Rectal smooth muscle tissue (tissue), 1 donor: ENCODE measurements around the gene HOXB5.

Experiments used
- H3K27ac ChIP-seq: one replicate; pipeline ENCODE4 v1.7.0; 2013; ENCODE audit warnings: low read depth, low read length, inconsistent platforms
- H3K27me3 ChIP-seq: one replicate; pipeline ENCODE4 v1.7.0; 2013; ENCODE audit warnings: low read length; ENCODE audit not compliant: control insufficient read depth, insufficient read depth
- H3K36me3 ChIP-seq: one replicate; pipeline ENCODE4 v1.7.0; 2013; ENCODE audit warnings: low read length; ENCODE audit not compliant: control insufficient read depth, insufficient read depth
- H3K4me1 ChIP-seq: one replicate; pipeline ENCODE4 v1.7.0; 2013; ENCODE audit warnings: low read length; ENCODE audit not compliant: control insufficient read depth, insufficient read depth
- H3K4me3 ChIP-seq: one replicate; pipeline ENCODE4 v1.7.0; 2013; ENCODE audit warnings: low read length
- H3K9ac ChIP-seq: one replicate; pipeline ENCODE4 v1.7.0; 2013; ENCODE audit warnings: low read length

HOXB5 gene

DNA sequence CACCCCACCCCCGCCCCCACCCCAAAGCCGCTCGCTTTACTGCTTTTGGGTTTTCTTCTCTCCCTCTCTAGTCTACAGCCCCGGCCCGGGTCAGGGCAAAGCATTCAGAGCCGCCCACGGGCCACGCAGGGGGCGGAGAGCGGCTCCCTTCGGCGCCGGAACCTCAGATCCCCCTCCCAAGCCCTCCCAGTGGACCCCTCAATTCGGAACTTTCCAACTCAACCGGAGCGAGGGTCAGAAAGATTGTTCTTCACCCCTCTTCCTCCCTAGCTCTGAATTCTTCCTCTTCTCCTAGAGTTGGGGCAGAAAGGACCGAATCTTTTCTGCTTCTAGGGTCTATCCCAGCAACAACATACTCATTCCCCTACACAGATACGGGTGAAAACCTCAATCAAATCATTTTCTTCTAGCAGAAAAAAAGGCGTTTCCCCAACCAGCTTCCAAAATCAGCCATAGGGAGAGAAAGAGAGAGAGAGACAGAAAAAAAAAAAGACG is 49.7 kb downstream of the HOXB5 start:
- H3K9ac ChIP-seq = peak overlapping the region; percentile 66

DNA sequence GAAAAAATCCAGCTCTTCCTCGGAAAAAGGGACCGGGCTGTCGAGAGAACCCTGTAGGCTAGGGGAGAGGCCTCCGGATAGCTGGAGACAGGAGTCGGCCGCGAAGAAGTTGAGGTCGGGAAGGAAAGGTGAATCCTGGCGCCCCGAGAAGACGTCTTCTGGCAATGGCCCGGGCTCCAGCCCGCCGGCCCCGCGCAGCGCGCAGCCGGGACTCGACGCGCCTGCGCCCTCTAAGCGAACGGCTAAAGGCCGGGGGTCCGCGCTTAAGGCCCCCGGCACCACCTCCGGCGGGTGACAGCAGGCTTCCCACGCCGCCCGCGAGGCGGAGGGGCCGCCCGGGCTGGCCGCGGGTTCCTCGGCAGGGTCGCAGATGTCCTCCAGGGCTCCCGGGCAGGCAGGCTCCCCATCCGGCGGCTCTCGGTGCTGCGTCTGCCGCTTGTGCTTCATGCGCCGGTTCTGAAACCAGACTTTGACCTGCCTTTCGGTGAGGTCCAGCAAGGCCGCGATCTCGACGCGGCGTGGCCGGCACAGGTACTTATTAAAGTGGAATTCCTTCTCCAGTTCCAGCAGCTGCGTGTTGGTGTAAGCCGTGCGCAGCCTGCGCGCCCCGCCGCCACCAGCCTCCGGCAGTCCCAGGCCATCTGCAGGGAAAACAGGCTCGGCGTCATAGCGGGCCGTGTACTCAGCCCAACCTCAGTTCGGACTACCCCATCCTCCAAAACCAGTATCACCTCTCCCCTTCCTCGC is 50.3 kb downstream of the HOXB5 start:
- no peaks in the 10 kb centered on the region for H3K36me3 ChIP-seq
- H3K4me3 ChIP-seq = peak overlapping the region; percentile 85
- H3K4me1 ChIP-seq = peaks cover 35% of the 10 kb centered on the region
- peak overlapping the region; percentile 80 for H3K9ac ChIP-seq
- H3K27me3 ChIP-seq = no peaks in the 10 kb centered on the region
- peak overlapping the region; percentile 98 for H3K27ac ChIP-seq

More for the DNA sequence above, 49.7 kb downstream of the HOXB5 start:
- Histone ChIP-seq H3K27ac (peak overlapping the region; percentile 98), H3K36me3 (no peaks in the 10 kb centered on the region), H3K4me1 (peaks cover 40% of the 10 kb centered on the region), H3K27me3 (no peaks in the 10 kb centered on the region), H3K4me3 (peak overlapping the region; percentile 85)

DNA sequence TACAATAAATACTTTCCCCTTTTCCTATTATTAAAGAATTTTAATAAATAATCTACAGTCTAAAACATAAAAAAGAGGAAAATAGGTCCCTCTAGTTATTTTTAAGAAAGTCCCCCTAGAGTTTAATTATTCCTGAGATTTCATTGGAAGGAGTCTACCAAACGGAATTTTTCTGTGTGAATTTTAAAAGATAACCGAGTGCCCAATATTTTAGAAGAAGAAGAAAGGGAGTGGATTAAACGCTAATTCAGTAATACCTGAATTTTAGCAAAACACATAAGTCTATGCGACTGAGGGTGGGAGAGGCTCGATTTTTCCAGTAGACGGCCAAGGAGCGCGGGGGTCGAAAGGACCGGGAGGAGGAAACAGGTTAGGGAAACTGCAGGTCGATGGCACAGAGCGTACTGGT is 50.9 kb downstream of the HOXB5 start:
- H3K4me1 ChIP-seq = peaks cover 31% of the 10 kb centered on the region
- H3K9ac ChIP-seq = peak overlapping the region; percentile 80
- H3K27me3 ChIP-seq = no peaks in the 10 kb centered on the region
- peak overlapping the region; percentile 98 for H3K27ac ChIP-seq
- no peaks in the 10 kb centered on the region for H3K36me3 ChIP-seq
- peak overlapping the region; percentile 85 for H3K4me3 ChIP-seq

DNA sequence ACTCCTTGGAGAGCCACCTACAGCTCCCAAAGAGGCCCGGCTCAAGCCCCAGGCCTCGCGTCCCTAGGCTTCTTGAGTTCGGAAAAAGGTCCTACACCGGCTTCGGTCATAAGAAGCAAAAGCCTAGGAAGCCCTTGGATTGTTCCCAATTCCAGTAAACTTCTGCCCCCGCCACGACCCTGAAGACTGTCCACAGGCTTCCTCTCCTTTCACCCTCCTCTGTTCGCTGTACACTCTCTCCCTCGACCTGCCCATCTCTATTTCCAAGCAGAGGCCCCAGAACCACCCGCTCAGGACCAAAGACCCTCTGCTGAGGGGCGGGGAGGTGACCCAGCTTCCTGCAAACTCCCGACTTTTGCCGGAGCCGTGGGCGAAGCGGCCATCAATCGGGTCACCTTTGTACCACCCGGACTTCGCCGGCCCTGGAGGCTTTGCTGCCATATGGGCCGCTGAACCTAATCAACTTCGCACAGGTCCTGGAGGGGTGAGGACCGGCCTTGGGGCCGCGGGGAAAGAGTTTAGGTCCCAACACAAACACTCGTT is 51.4 kb downstream of the HOXB5 start:
- Histone ChIP-seq H3K9ac (peak overlapping the region; percentile 80), H3K4me3 (peak overlapping the region; percentile 85), H3K36me3 (no peaks in the 10 kb centered on the region), H3K27me3 (no peaks in the 10 kb centered on the region), H3K4me1 (peaks cover 27% of the 10 kb centered on the region), H3K27ac (peak overlapping the region; percentile 98)

DNA sequence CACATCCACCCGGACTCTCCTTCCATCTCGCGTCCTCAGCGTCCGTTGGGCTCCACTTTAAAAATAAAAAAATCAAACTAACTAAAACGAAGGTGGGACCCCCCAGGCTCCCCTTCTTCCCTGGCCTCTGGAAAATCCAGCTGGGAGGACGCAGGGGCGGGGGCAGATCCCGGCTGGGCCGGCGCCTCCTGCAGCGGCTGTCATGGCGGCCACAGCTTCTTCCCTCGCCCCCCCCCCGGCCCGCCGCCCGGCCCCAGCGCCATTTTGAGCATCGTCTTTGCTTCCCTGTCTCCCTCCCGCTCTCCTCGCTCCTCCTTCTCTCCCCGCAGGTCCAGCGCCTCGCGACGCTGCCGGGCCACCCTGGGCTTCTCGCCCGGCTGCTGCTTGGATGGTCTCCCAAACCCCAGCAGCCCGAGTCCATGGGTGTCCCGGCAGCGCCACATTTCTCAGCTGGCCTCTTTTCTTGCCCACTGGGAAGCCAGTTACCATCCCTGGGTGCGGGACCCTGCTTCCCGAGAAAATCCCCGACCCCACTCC is 51.9 kb downstream of the HOXB5 start:
- no peaks in the 10 kb centered on the region for H3K27me3 ChIP-seq
- H3K36me3 ChIP-seq = no peaks in the 10 kb centered on the region
- peak overlapping the region; percentile 85 for H3K4me3 ChIP-seq
- peaks cover 23% of the 10 kb centered on the region for H3K4me1 ChIP-seq
- peak overlapping the region; percentile 98 for H3K27ac ChIP-seq
- H3K9ac ChIP-seq = peak overlapping the region; percentile 71
